LNCaP clone FGC (cell line): Measurements from ENCODE around the gene TNIK.

ENCODE experiments used
- DNase-seq: peaks from one replicate; pipeline ENCODE4 v3.0.0-alpha.2; 2011; ENCODE audit warnings: low read depth
- H3K4me3 ChIP-seq: 2 replicates; pipeline ENCODE4 v1.5.1; 2011; ENCODE audit warnings: mild to moderate bottlenecking, low read depth, low read length, control low read depth
- CTCF ChIP-seq: IDR thresholded peaks from 2 replicates; pipeline ENCODE4 v1.5.1; 2012; ENCODE audit warnings: mild to moderate bottlenecking; ENCODE audit not compliant: control insufficient read depth, insufficient read depth; ENCODE audit errors: extremely low read depth

The TNIK gene

GRCh38 chr3:171503817-171504216, 43.6 kb upstream of the TNIK start:
- H3K4me3 ChIP-seq, result no peak overlapping the region
- no peak for TF ChIP-seq CTCF
- DNase-seq, result no peak

DNA sequence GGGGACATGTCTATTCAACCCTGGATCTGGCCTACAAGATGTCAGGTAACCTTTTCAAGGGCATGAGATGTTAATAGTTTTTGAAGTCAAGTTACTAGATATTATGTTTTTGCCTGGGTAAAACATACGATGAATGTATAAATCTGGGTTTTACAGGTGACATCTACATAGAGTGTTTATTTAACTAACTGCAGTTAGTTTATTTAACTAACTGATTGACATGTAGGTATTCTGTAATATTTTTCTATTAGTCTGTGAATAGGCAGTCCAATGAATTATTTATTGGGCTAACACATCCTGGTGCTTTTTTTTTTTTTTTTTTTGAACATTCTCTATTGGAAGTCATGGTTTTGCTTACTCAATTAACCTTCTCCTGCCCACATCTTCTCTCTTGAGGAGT, 38.7 kb upstream of the TNIK start:
- peak; percentile 14 for DNase-seq
- TF ChIP-seq CTCF, result no peak

DNA sequence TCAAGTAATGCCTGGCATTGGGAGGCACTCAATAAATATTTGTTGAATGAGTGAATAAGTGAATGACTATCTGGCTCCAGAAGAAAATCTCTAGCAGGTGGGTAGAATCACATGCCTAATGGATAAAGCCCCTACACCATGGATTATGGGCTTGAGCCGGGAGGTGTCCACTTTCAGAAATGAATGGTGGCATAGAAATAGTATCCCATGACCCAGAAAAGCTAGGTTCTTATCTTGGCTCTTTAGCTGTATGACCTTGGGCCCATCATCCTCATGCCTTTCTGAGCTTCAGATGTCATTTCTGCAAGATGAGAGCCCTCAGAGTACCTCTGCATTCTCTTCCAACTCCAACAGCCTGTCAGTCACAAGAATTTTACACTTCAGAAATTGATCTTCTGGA, 37.3 kb upstream of the TNIK start:
- TF ChIP-seq CTCF, result no peak
- no peak overlapping the region for H3K4me3 ChIP-seq
- DNase-seq, result no peak

More for the DNA sequence above, 38.7 kb upstream of the TNIK start:
- no peak overlapping the region for H3K4me3 ChIP-seq

DNA sequence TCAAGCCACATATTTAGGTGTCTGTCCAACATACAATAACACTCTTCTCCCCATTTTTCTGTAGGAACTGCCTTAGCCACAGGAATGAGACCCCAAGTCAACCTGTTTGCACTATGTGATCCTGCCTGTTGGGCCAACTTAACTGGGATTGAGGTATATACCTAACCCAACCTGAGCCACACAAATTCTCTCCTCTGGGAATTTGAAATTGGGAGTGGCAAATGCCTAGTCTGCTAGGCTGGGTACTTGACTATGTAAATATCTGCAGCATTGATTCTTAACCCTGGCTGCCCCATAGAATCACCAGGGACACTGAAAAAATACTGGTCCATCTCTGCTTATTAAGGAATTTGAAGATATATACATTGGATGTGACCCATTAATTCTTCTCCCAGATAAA, 35.2 kb upstream of the TNIK start:
- no peak for DNase-seq
- H3K4me3 ChIP-seq, result no peak overlapping the region
- TF ChIP-seq CTCF, result no peak

DNA sequence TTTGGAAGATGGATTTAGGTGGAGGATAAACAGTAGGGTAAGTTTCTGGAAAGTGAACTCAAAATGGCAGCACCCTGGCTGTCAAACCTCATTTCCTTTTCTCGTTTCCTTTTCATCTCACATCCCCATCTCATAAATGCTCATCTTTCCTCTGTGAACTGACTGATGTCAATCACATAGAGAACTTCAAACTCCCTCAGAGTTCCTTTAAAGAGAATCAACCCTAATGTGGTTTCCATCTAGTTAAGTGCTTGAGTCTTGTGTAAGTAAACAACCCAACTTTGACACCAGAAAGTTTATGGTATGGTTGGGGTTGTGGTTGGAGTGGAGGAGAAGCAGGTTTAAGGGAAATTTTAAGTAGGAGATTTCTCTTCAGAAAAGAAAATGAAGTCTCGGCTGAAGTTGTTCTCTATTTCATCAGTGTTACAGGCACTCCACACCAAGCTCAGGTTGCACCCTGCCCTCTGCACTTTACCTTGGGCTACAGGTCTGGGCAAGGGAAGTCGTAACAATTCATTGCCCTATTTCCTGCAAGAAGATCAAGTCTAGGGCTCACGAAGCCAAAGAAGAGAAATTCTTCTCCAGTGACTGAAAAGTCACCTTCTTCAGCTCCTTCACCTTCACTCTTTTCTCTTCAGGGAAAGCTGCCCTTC, 34.4 kb upstream of the TNIK start:
- DNase-seq, result no peak
- TF ChIP-seq CTCF, result no peak
- H3K4me3 ChIP-seq, result no peak overlapping the region

- no peak for DNase-seq
- TF ChIP-seq CTCF, result no peak
- H3K4me3 ChIP-seq, result no peak overlapping the region
These were observed 31.2 kb upstream of the TNIK start for GRCh38 chr3:171491361-171491760.

DNA sequence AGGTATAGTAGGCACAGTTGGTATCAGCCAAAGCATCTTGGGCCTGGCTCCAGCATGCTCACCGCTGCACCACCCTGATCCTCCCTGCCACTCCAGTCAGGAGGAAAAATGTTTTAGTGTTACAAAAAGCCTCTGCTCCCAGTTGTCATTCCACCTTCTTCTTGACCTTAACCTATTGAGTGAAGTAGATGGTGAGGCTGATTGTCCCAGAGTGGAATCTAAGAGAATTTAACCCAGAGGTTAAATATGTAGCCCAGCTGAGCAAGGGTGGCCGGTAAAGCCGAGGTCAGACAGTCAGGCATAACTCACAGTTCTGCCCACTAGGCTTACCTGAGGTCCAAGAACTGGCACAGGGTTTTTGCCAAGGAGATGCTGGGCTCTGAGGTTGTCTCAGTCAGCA, 30.7 kb upstream of the TNIK start:
- no peak for TF ChIP-seq CTCF
- H3K4me3 ChIP-seq, result no peak overlapping the region
- DNase-seq, result no peak
